Measurements from ENCODE around the gene CPD.
"Not testable (repeated sequence)": the region's sequence is repeated elsewhere in the genome, so short reads cannot be mapped to it uniquely, and the experiment has no call there.

Gene CPD

GRCh38 chr17:30427611-30428010 lies 48.9 kb downstream of the CPD start:
- no peak for DNase-seq (ENCODE audit: low spot score)

- no peak for DNase-seq (ENCODE audit: low spot score)
Observed at GRCh38 chr17:30429155-30429554, 50.4 kb downstream of the CPD start.

GRCh38 chr17:30433514-30433913 lies 54.8 kb downstream of the CPD start:
- peak; percentile 9 for DNase-seq (ENCODE audit: low spot score)

GRCh38 chr17:30436729-30437128 lies 58.0 kb downstream of the CPD start:
- DNase-seq (ENCODE audit: low spot score): no peak

GRCh38 chr17:30443721-30444120 lies 65.0 kb downstream of the CPD start:
- no peak for DNase-seq (ENCODE audit: low spot score)

- not testable (repeated sequence) for DNase-seq (ENCODE audit: low spot score)
Observed at GRCh38 chr17:30446640-30447039, 67.9 kb downstream of the CPD start.

GRCh38 chr17:30449480-30449879 lies 70.8 kb downstream of the CPD start:
- DNase-seq (ENCODE audit: low spot score): no peak

- no peak for DNase-seq (ENCODE audit: low spot score)
Observed at GRCh38 chr17:30450125-30451027, 71.6 kb downstream of the CPD start.

GRCh38 chr17:30454635-30455034 lies 75.9 kb downstream of the CPD start:
- no peak for DNase-seq (ENCODE audit: low spot score)

GRCh38 chr17:30458371-30458770 lies 79.6 kb downstream of the CPD start:
- DNase-seq (ENCODE audit: low spot score): no peak

- DNase-seq (ENCODE audit: low spot score): not testable (repeated sequence)
Observed at GRCh38 chr17:30458797-30459413, 80.2 kb downstream of the CPD start.

GRCh38 chr17:30468465-30468864 lies 89.7 kb downstream of the CPD start:
- no peak for DNase-seq (ENCODE audit: low spot score)

GRCh38 chr17:30472238-30472890 lies 93.6 kb downstream of the CPD start:
- DNase-seq (ENCODE audit: low spot score): no peak

GRCh38 chr17:30475206-30475605 lies 96.5 kb downstream of the CPD start:
- no peak for DNase-seq (ENCODE audit: low spot score)

GRCh38 chr17:30476726-30477082 lies 98.0 kb downstream of the CPD start:
- DNase-seq (ENCODE audit: low spot score): no peak

GRCh38 chr17:30477083-30477773 lies 98.5 kb downstream of the CPD start, which contains the start of gene GOSR1:
TSS of gene GOSR1 (plus strand) at chr17:30477408. CDS start at chr17:30477434, 26 bp downstream.
- DNase-seq (ENCODE audit: low spot score): peak; percentile 95

GRCh38 chr17:30477774-30478115 lies 99.0 kb downstream of the CPD start:
- peak; percentile 42 for DNase-seq (ENCODE audit: low spot score)

GRCh38 chr17:30482555-30482954 lies 103.8 kb downstream of the CPD start:
- DNase-seq (ENCODE audit: low spot score): no peak

- DNase-seq (ENCODE audit: low spot score): no peak
Observed at GRCh38 chr17:30483159-30483558, 104.4 kb downstream of the CPD start.

GRCh38 chr17:30493780-30494179 lies 115.1 kb downstream of the CPD start:
- no peak for DNase-seq (ENCODE audit: low spot score)

GRCh38 chr17:30495586-30495985 lies 116.9 kb downstream of the CPD start:
- no peak for DNase-seq (ENCODE audit: low spot score)

GRCh38 chr17:30503558-30503957 lies 124.8 kb downstream of the CPD start:
- no peak for DNase-seq (ENCODE audit: low spot score)
